ENCODE results near the gene ORAI3. TPM values are rescaled to one million over a fixed set of nuclear protein-coding genes. Genes with fewer than 3 reads are reported as not detected.

Gene ORAI3
- total and polyA plus RNA-seq, 4 donors, result 10.4 to 28.0 (median 14.7) TPM

- Histone ChIP-seq H3K4me3 (ENCODE audit: low read depth, low read length) (no peak overlapping the region), H3K27ac (ENCODE audit: low read depth, low read length) (no peak overlapping the region), H3K27me3 (ENCODE audit: control insufficient read depth, insufficient read depth, low read length) (no peaks in the 10 kb centered on the region), H3K9me3 (ENCODE audit: control insufficient read depth, insufficient read depth, low read length) (no peaks in the 10 kb centered on the region), H3K36me3 (ENCODE audit: control insufficient read depth, insufficient read depth, low read length) (peaks cover 99% of the 10 kb centered on the region), H3K4me1 (ENCODE audit: control insufficient read depth, insufficient read depth, low read length) (peaks cover 4% of the 10 kb centered on the region)
- 94% methylated on average over 45 of the region's 62 CpGs for WGBS (ENCODE audit: insufficient coverage)
- no peak for DNase-seq (ENCODE audit: low read depth in 4 of 6, low spot score in 6 of 6)
Observed at GRCh38 chr16:30979170-30980022, 30.5 kb downstream of the ORAI3 start.

GRCh38 chr16:30980023-30980371 is 31.1 kb downstream of the ORAI3 start:
- no peaks in the 10 kb centered on the region for H3K27me3 ChIP-seq (ENCODE audit: control insufficient read depth, insufficient read depth, low read length)

GRCh38 chr16:30980434-30980833 is 31.6 kb downstream of the ORAI3 start:
- H3K4me1 ChIP-seq (ENCODE audit: control insufficient read depth, insufficient read depth, low read length), result peaks cover 15% of the 10 kb centered on the region
- H3K27me3 ChIP-seq (ENCODE audit: control insufficient read depth, insufficient read depth, low read length), result no peaks in the 10 kb centered on the region
- H3K27ac ChIP-seq (ENCODE audit: low read depth, low read length), result no peak overlapping the region
- WGBS (ENCODE audit: insufficient coverage), result 94% methylated on average over 15 of the region's 29 CpGs
- no peaks in the 10 kb centered on the region for H3K9me3 ChIP-seq (ENCODE audit: control insufficient read depth, insufficient read depth, low read length)
- H3K4me3 ChIP-seq (ENCODE audit: low read depth, low read length), result no peak overlapping the region
- peaks cover 99% of the 10 kb centered on the region for H3K36me3 ChIP-seq (ENCODE audit: control insufficient read depth, insufficient read depth, low read length)
- DNase-seq (ENCODE audit: low read depth in 4 of 6, low spot score in 6 of 6), result no peak

More at GRCh38 chr16:30980023-30980371, 31.1 kb downstream of the ORAI3 start:
- H3K27ac ChIP-seq (ENCODE audit: low read depth, low read length), result no peak overlapping the region
- WGBS (ENCODE audit: insufficient coverage), result 93% methylated on average over 12 of the region's 15 CpGs
- H3K4me1 ChIP-seq (ENCODE audit: control insufficient read depth, insufficient read depth, low read length), result peaks cover 10% of the 10 kb centered on the region
- no peak overlapping the region for H3K4me3 ChIP-seq (ENCODE audit: low read depth, low read length)
- no peaks in the 10 kb centered on the region for H3K9me3 ChIP-seq (ENCODE audit: control insufficient read depth, insufficient read depth, low read length)
- H3K36me3 ChIP-seq (ENCODE audit: control insufficient read depth, insufficient read depth, low read length), result peaks cover 99% of the 10 kb centered on the region
- no peak for DNase-seq (ENCODE audit: low read depth in 4 of 6, low spot score in 6 of 6)

GRCh38 chr16:30980959-30981358 is 32.1 kb downstream of the ORAI3 start:
- no peak overlapping the region for H3K4me3 ChIP-seq (ENCODE audit: low read depth, low read length)
- H3K9me3 ChIP-seq (ENCODE audit: control insufficient read depth, insufficient read depth, low read length), result no peaks in the 10 kb centered on the region
- 94% methylated on average over 14 of the region's 14 CpGs for WGBS (ENCODE audit: insufficient coverage)
- no peak overlapping the region for H3K27ac ChIP-seq (ENCODE audit: low read depth, low read length)
- H3K27me3 ChIP-seq (ENCODE audit: control insufficient read depth, insufficient read depth, low read length), result no peaks in the 10 kb centered on the region
- H3K36me3 ChIP-seq (ENCODE audit: control insufficient read depth, insufficient read depth, low read length), result peaks cover 99% of the 10 kb centered on the region
- H3K4me1 ChIP-seq (ENCODE audit: control insufficient read depth, insufficient read depth, low read length), result peaks cover 17% of the 10 kb centered on the region
- DNase-seq (ENCODE audit: low read depth in 4 of 6, low spot score in 6 of 6), result no peak

- Histone ChIP-seq H3K36me3 (ENCODE audit: control insufficient read depth, insufficient read depth, low read length) (peaks cover 96% of the 10 kb centered on the region), H3K4me1 (ENCODE audit: control insufficient read depth, insufficient read depth, low read length) (peaks cover 17% of the 10 kb centered on the region), H3K27ac (ENCODE audit: low read depth, low read length) (no peak overlapping the region), H3K9me3 (ENCODE audit: control insufficient read depth, insufficient read depth, low read length) (no peaks in the 10 kb centered on the region), H3K4me3 (ENCODE audit: low read depth, low read length) (no peak overlapping the region), H3K27me3 (ENCODE audit: control insufficient read depth, insufficient read depth, low read length) (no peaks in the 10 kb centered on the region)
- 88% methylated on average over 17 of the region's 17 CpGs for WGBS (ENCODE audit: insufficient coverage)
- DNase-seq (ENCODE audit: low read depth in 4 of 6, low spot score in 6 of 6), result no peak
Observed at GRCh38 chr16:30982548-30983288, 33.9 kb downstream of the ORAI3 start.

- DNase-seq (ENCODE audit: low read depth in 4 of 6, low spot score in 6 of 6), result no peak
- Histone ChIP-seq H3K27ac (ENCODE audit: low read depth, low read length) (no peak overlapping the region), H3K27me3 (ENCODE audit: control insufficient read depth, insufficient read depth, low read length) (no peaks in the 10 kb centered on the region), H3K36me3 (ENCODE audit: control insufficient read depth, insufficient read depth, low read length) (peaks cover 95% of the 10 kb centered on the region), H3K9me3 (ENCODE audit: control insufficient read depth, insufficient read depth, low read length) (no peaks in the 10 kb centered on the region), H3K4me1 (ENCODE audit: control insufficient read depth, insufficient read depth, low read length) (peaks cover 17% of the 10 kb centered on the region), H3K4me3 (ENCODE audit: low read depth, low read length) (no peak overlapping the region)
- WGBS (ENCODE audit: insufficient coverage), result 89% methylated on average over 25 of the region's 25 CpGs
Observed at GRCh38 chr16:30983289-30983889, 34.5 kb downstream of the ORAI3 start.

- Histone ChIP-seq H3K27me3 (ENCODE audit: control insufficient read depth, insufficient read depth, low read length) (no peaks in the 10 kb centered on the region), H3K9me3 (ENCODE audit: control insufficient read depth, insufficient read depth, low read length) (no peaks in the 10 kb centered on the region), H3K4me1 (ENCODE audit: control insufficient read depth, insufficient read depth, low read length) (peaks cover 17% of the 10 kb centered on the region), H3K36me3 (ENCODE audit: control insufficient read depth, insufficient read depth, low read length) (peaks cover 95% of the 10 kb centered on the region), H3K4me3 (ENCODE audit: low read depth, low read length) (no peak overlapping the region), H3K27ac (ENCODE audit: low read depth, low read length) (no peak overlapping the region)
- 91% methylated on average over 9 of the region's 14 CpGs for WGBS (ENCODE audit: insufficient coverage)
- no peak for DNase-seq (ENCODE audit: low read depth in 4 of 6, low spot score in 6 of 6)
Observed at GRCh38 chr16:30983898-30984610, 35.2 kb downstream of the ORAI3 start.

- H3K36me3 ChIP-seq (ENCODE audit: control insufficient read depth, insufficient read depth, low read length), result peaks cover 95% of the 10 kb centered on the region
- H3K27me3 ChIP-seq (ENCODE audit: control insufficient read depth, insufficient read depth, low read length), result no peaks in the 10 kb centered on the region
- no peak within 1 kb of the TSS for H3K27ac ChIP-seq (ENCODE audit: low read depth, low read length)
- H3K4me3 ChIP-seq (ENCODE audit: low read depth, low read length), result peak within 1 kb of the TSS; percentile 24
- H3K4me1 ChIP-seq (ENCODE audit: control insufficient read depth, insufficient read depth, low read length), result peaks cover 17% of the 10 kb centered on the region
- DNase-seq (ENCODE audit: low read depth in 4 of 6, low spot score in 6 of 6), result peak in 5 of 6 donors; percentile 48 to 86 (median 60)
- H3K9me3 ChIP-seq (ENCODE audit: control insufficient read depth, insufficient read depth, low read length), result no peaks in the 10 kb centered on the region
- WGBS (ENCODE audit: insufficient coverage), result 30% methylated on average over 23 of the region's 24 CpGs
Observed at GRCh38 chr16:30984669-30985400, 36.0 kb downstream of the ORAI3 start, which contains the start of gene HSD3B7. HSD3B7 (plus strand) TSS chr16:30985207; CDS start chr16:30985659, 452 bp downstream.
